Glomerular endothelial cell (primary cell): ENCODE data around the gene FGFRL1. TPM values are rescaled to one million over a fixed set of nuclear protein-coding genes. Genes with fewer than 3 reads are reported as not detected.
"Not testable (repeated sequence)": the region's sequence is repeated elsewhere in the genome, so short reads cannot be mapped to it uniquely, and the experiment has no call there.

Source experiments
- DNase-seq: peaks from one replicate; pipeline ENCODE4 v3.0.0-alpha.2; 2011; ENCODE audit warnings: low read depth, low spot score; ENCODE audit errors: extremely low read depth
- total RNA-seq: library from RNA; depleted of rRNA; stranded (reverse); fragments of >200 nt; gene quantifications from 2 replicates; pipeline ENCODE4 v1.2.3, GENCODE V29; 2015

FGFRL1 gene
- total RNA-seq, 1 donor from 2014 or later, result 27.7 TPM

DNA sequence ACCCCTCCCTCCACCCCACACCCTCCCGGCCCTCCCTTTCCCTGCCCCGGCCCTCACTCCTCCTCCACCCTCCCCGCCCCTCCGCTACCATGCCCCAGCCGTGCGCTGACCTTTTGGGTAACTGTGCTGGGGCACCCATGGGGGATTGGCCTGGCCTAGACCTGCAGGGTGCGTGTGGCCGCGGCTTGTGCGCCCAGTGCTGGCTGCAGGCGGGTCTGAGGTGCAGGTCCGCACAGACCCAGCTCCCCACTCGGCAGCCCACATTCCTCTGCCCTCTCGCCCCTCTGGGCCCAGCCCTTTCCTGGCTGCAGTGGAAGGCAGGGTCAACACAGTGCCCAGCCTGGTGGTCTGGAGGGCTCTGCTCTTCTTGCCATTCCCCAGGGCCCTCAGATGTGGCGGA lies 24.7 kb downstream of the FGFRL1 start:
- DNase-seq, result no peak

DNA sequence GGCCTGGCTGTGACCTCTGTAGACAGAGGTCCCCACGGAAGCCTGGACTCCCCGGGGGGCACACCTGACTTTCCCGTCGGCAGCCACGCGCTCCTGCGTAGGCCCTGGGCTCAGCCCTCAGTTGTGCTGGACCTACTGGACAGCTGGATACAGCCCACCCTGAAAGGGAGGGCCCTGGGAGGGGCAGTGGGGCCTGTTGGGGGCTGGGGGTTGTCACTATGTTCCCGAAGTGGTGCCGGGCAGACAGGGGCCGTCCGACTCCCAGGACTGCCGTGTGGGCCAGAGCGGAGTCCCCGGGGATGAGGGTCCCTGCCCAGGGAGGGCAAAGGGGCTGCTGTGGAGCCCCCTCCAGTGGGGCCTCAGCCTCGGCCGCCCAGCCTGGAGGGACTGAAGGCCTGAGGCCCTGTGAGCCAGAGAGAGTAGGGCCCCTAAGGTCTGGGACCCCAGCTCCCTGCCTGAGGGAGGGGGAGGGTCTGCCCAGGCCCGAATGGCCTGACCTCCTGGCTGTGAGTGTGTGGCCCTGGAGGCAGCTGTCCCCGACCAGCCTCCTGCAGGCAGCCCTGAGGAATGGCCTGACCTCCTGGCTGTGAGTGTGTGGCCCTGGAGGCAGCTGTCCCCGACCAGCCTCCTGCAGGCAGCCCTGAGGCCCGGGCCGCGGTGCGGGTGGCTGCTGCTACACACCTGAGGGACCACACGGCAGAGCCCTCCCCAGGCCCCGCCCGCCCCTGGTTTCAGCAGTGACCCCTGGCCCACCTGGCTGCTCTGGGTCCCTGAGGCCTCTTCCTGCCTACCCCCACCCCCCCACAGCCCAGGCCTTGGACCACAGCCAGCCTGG lies 25.8 kb downstream of the FGFRL1 start:
- no peak for DNase-seq

DNA sequence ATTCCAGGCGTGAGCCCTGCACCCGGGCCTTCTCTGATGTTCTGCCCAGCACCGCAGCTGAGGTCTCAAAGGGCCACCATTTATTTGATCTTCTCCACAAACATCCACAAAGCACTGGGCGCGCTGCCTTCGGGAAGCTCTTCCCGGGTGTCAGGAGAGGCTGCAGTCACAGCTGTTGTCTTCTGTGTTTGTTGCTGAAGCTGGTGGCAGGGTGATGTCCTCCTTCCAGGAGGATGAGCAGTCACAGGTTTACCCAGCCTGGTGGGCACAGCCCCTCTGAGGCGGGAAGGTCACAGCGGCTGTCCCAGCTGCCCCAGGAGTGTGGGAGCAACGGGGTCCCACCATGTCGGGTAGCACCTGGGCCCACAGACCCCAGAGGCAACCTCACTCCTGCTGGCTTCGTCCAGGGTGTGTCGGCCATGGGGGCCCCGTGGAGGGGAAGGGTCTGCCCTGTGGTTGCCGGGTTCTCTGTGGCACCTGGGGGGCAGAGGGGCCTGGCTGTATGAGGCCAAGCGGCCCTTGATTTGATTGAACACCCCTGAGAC lies 27.6 kb downstream of the FGFRL1 start:
- DNase-seq, result no peak

DNA sequence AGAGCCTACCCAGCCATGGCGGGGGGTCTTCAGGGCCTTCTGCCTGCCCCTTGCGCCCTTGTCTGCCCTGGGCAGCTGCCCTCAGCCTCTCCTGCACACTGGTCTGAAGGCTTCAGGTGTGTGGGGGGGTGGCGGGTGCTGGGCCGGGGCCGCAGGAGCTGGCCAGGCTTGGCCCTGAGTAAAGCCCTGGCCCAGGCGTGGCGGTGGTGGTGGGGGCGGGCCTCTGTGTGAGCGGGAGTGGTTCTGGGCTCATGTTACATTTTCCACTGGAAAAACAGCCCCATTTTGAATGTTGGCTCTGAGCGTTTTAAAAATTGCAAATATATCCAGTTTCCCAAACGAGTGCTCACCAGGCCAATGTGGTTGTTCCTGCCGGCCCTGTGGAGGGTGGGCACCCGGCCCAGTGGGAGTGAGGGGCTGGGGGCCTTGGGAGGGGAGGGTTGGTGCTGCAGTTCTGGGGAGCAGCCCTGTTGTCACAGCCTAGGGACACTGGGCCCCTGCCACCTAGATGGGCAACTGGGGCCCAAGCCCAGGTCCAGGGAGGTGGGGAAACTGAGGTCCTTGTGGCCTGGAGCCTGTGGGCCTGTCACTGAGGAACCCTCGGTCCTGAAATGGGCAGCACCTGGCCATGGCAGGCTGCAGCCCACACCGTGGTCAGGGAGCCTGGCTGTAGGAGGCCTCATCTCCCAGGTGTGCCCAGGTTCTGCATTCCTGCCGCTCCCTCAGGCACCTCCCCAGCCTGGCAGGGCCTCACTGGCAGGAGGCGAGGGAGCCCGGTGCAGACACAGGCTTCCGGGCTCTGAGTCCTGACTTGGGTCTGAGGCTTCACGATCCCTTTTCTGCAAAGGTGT lies 28.3 kb downstream of the FGFRL1 start:
- no peak for DNase-seq

DNA sequence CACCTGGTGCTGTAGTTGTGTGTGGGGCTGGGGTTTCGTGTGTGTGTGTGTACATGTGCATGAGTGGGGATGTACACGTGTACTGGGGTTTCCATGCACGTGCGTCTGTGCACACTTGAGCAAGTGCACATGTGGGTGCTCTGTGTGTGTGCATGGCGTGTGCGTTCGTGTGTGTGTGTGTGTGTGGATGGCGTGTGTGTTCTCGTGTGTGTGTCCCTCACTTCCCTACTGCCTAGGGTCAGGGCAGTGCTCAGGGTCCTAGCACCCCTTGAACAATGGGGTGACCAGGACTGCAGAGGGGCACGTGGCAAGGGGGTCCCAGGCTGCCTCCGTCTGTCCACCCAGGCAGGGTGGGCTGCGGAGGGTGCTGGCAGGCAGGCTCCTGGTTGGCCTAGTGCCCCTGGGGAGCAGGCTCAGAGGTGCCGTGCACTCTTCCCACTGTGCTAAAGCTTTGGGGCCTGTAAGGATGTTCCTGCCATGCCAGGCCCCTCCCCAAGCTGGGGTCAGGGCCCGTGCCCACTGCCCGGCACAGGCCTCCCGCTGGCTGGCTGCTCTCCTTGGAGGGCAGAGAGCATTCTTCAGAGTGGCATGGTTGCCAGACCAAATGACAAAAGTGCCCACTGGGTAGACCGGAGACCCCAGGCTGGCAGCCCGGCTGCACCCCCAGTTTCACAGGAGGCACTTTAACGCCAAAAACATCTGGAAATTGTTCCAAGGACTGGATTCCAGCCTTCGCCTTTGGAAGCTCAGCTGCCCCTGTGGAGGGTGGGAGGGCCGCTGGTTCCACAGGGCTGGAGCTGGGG lies 29.1 kb downstream of the FGFRL1 start:
- DNase-seq, result no peak

DNA sequence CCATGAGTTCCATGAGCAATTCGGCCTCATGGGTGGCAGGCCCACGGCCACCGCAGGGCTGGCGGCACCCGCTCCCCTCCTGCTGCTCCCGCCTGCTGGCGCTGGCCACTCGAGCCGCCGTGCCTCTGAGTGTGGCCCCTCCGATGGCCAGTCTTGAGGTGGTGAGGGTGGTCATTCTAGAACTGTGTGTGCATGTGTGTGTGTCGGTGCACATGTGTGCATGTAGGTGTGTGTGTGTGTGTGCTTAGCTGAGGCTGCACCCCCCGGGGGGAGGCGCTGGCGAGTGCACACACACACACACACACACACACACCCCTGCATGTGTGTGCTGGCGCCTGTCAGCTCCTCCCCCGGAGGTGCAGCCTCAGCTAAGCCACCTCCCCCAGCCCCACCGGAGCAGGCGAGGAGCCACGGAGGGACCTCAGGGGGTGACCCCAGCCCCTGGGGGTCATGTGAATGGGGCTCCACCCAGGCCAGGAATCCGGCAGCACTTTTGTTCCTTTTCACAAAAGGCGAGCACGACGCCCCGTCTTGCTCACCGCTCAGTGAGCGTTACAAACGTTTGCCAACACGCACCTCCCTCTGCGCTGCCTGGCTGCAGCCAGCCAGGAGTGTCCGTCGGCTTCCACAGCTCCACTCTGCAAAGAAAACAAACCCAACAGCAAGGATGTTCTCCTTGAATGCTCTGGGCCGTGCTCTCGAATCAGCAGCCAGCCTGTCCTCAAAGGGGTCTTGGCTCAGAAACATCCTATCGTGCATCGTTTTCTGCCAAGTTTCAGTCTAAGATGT lies 29.9 kb downstream of the FGFRL1 start:
- DNase-seq, result no peak

DNA sequence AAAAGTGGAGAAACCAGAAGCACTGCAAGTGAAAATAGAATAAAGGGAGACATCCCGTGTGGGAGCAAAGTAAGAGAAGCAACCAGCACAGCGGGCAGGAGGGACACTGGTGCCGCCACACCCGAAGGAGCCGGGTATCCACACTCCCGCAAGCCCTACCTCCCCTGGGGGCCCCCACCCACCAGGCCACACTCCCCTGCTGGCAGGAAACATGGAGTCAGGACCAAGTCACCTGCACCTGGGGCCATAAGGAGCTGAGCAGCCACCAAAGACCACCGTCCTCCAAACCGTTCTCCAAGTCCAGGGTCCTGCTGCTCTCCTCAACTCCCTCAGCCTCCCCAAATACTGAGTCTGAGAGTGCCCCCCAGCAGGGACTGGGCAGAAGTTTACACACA lies 30.5 kb downstream of the FGFRL1 start:
- DNase-seq, result no peak

DNA sequence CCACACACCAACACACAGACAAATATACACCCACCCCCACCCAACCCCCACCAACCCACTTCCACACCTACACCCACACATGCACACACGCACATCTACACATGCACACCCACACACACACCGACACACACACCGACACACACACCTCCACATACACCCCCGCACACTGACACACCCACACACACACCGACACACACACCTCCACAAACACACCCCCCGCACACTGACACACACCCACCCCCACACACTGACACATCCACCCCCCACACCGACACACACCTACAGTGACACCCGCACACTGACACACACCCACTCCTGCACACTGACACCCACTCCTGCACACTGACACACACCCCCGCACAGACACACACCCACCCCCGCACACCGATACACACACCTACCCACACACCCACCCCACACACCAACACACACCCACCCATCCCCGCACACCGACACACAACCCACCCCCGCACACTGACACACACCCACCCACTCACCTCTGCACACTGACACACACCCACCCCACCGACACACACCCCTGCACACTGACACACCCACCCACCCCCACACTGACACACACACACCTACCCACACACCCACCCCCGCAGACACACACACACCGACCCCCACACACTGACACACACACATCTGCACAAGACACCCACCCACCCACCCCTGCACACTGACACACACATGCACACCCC lies 31.1 kb downstream of the FGFRL1 start:
- DNase-seq, result no peak

DNA sequence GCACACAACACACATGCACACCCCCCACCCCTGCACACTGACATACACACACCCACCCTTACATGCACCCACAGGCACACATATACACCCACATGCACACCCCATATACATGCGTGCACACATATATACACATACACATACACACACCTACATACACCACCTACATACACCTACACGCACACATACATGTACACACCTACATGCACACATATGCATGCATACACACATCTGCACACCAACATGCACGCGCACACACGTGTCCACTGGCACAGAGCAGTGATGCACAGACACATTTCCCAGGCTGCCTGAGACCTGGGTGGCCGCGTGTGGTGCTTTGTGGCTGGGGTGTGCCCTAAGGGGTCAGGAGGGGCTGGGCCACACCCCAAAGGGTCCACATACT lies 31.7 kb downstream of the FGFRL1 start:
- DNase-seq, result no peak

DNA sequence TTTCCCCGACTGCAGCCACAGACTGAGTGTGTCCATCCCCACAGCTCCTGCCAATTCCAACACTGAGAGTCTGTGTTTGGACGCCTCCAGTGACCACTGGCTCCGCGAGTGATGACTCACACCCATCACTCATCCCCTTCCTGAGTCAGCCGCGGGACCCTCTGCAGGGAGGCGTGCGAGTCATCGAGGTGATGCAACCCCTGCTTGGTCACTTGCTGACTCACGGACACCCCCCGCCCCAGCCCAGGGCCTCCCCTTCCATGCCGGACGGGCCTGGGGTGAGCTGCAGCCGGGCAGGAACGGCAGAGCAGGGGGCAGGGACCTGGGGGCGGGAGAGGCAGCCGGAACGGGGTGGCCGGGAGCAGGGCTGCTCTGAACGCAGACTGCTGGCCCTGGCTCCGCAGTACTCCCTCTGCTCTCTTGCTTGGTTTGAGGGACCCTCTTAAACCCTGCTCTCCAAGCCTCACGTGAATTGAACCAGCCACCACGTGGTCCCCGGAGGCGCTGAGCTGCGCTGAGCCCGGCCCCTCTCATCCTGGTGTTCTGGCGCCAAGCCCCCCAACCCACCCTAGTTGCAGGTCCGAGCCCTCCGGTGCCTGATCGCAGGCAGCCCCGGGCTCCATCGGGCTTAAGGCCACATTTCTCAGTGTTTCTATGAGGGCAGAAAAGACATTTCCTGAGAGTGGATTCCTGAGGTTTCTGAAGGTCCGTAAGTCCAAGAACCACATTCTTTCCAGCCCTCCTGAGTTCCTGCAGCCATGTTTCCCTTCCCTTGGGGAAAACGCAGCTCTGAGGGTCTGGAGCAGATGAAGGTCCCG lies 32.4 kb downstream of the FGFRL1 start:
- peak; percentile 83 for DNase-seq

DNA sequence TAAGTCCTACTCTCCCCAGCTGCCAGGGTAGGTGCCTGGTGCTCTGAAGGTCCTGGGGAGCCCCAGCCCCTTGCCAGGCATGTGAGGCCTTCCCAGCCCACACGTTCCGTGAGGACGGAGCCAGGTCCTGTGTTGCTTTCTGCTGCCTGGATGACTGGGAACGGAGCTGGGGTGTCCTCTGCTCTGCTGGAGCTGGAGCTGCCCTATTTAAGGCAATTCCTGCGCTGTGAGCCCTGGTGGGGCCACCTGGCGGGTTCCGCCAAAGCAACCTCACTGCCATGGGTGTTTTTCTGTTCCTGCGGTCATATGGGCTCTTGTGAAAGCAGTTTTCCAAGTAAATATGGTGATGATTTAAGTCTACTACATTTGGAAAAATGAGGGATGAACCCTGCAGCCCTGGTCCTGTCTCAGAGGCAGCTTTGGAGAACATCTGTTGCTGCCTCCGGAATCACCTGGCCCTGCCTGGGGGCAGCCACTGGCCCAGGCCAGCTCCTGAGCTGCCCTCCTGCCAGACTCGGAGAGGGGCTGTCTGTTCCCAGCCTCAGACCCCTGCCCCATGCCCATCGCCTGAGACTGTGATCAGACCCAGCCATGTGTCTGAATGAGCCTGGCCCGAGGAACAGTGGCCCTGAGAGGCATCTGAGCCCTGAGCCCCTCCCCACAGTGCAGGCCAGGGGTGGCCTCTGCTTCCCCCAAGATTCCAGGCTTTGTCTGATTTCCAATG lies 33.2 kb downstream of the FGFRL1 start:
- no peak for DNase-seq

DNA sequence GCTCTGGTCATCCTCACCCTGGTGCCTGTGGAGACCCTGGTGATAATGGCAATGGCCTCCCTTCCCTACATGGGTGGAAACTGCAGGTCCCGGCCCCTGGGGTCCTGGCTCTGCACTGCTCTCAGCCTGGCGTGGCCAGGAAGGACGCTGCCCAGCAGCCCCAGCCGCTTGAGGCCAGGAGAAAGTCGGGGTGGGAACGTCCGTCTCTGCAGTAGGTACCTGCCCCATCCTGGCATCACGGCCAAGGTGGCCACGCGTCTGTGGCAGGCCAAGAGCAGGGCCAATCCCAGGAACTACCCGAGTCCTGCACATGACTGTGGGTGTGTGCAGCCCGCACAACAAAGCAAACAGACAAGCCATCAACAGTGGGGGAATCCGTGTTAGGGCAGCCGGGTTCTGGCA lies 33.8 kb downstream of the FGFRL1 start:
- no peak for DNase-seq

DNA sequence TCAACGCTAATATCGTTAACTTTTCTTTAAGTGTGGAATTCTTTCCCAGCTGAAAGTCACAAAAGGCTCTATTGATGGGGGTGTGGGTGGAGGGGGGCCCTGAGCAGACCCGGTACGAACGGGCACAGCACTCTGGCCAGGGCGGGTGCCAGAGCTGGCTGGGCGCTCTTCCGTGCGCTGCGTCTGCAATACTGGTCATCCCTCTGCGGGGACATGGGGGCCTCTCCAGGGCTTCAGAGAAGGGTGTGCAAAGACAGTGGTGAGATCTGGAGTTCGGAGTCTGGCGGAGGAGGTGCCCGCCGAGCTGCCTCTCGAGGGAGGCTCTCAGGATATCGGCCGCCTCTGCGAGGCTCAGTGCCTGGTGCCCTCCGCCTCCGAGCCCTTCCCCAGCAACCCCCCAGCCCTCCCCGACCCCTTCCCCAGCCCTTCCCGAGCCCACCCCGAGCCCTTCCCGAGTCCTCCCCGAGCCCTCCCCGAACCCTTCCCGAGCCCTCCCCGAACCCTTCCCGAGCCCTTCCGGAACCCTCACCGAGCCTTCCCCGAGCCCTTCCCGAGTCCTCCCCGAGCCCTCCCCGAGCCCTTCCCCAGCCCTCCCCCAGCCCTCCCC lies 34.3 kb downstream of the FGFRL1 start:
- DNase-seq, result no peak

DNA sequence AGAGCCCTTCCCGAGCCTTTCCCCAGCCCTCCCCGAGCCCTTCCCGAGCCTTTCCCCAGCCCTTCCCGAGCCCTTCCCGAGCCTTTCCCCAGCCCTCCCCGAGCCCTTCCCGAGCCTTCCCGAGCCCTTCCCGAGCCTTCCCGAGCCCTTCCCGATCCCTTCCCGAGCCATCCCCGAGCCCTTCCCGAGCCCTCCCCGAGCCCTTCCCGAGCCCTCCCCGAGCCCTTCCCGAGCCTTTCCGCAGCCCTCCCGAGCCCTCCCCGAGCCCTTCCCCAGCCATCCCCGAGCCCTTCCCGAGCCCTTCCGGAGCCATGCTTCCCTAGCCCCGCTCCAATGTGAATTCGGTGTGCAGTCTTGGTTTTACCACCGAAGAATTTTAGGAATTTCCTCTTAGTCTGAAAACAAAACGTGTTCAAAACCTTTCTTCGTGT lies 35.2 kb downstream of the FGFRL1 start:
- not testable (repeated sequence) for DNase-seq

DNA sequence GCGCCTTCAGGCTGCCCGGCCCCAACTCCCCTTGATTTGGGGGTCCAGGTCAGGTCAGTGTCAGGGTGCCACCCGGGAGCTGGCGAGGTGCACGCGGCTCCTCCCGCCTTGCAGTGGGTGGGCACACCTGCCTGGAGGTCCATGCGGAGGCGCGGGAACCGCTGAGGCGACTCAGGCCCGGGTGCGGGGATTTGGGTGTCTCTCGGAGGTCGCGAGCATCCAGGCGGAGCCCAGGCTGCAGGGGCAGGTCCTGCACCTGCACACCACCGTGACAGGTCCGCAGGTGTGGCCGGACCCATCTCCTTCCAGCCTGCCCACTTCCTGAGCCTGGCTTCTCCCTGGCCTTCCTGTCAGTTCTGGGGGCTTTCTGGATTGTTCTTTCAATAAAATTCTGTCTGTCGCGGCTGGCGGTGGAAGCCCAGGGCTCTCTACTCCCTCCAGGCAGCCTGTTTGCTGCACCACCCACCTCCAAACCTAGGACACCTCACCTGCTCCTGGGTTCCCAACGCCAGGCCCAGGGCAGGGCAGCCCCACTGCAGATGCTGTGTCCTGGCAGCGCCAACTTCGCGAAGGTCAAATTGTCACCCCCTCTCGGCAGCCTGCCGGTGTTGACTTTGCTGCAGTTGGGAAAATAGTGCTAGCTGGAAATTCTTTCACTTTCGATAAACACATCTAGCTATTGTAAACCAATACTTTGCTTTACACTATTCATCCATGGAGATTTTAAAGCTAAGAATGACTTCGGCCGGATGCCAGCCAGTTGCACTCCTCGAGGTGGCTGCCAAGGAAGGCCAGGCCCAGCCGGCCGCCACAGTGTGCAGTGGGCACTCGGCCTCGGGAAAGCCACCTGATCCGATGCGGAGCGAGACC lies 35.9 kb downstream of the FGFRL1 start:
- no peak for DNase-seq

DNA sequence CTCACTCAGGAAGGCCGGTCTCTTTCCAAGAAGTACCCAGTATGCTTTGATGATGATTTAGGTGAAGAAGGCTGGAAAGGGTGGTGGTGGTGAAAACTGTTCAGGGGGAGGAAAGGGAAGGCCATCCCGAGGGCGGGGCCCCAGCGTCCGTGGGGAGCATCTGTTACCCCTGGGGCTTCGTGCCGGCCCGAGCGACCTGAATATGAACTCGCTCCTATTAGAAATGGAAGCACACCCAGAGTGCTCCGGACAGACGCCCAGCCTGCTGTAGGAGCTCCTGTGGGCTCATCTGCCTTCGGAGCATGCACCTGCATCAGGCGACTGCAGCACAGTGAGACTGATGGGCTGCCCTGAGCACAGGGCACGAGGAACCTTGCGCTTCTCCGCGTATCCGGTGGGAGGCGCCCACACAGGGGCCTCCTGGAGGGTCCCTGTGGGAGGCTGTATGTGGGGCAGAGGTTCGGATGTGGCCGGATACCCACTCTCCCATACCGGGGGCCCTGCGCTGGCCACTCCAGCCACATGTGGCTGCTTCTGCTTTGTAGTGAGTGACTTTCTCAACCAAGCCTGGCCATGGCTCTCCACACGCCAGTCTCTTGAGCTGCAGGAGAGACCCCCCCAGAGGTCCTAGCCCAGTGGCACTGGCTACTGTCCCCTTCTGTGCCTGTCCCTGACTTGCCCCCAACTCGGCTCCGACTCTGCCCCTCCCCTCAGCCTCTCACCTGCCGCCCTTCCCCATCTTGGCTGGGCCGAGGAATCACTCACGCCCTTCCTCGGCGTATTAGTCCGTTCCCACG lies 36.7 kb downstream of the FGFRL1 start:
- no peak for DNase-seq
